IPS-18c (cell line): ENCODE results near the gene PGF.

Experiments
- H3K4me3 ChIP-seq: 2 replicates; pipeline ENCODE4 v1.7.0; 2013; ENCODE audit warnings: low read depth, mild to moderate bottlenecking, low read length, moderate library complexity; ENCODE audit not compliant: insufficient read depth
- H3K9me3 ChIP-seq: one replicate; pipeline ENCODE4 v1.6.1; 2013; ENCODE audit warnings: mild to moderate bottlenecking, low read length, moderate library complexity; ENCODE audit not compliant: control insufficient read depth, insufficient read depth

Gene PGF

GRCh38 chr14:74918380-74918779, 37.0 kb downstream of the PGF start:
- no peaks in the 10 kb centered on the region for H3K9me3 ChIP-seq
- no peak overlapping the region for H3K4me3 ChIP-seq

GRCh38 chr14:74917646-74918081, 37.7 kb downstream of the PGF start:
- H3K4me3 ChIP-seq = no peak overlapping the region
- no peaks in the 10 kb centered on the region for H3K9me3 ChIP-seq

- no peaks in the 10 kb centered on the region for H3K9me3 ChIP-seq
- H3K4me3 ChIP-seq = no peak overlapping the region
These were observed 38.2 kb downstream of the PGF start for GRCh38 chr14:74917178-74917543.

GRCh38 chr14:74915826-74916225, 39.6 kb downstream of the PGF start:
- no peaks in the 10 kb centered on the region for H3K9me3 ChIP-seq
- no peak overlapping the region for H3K4me3 ChIP-seq

GRCh38 chr14:74915426-74915825, 40.0 kb downstream of the PGF start:
- Histone ChIP-seq H3K4me3 (no peak overlapping the region), H3K9me3 (no peaks in the 10 kb centered on the region)

GRCh38 chr14:74913986-74914573, 41.3 kb downstream of the PGF start:
- Histone ChIP-seq H3K4me3 (no peak overlapping the region), H3K9me3 (no peaks in the 10 kb centered on the region)

GRCh38 chr14:74913393-74913910, 41.9 kb downstream of the PGF start:
- no peak overlapping the region for H3K4me3 ChIP-seq
- no peaks in the 10 kb centered on the region for H3K9me3 ChIP-seq

GRCh38 chr14:74912801-74913200, 42.6 kb downstream of the PGF start:
- no peaks in the 10 kb centered on the region for H3K9me3 ChIP-seq
- no peak overlapping the region for H3K4me3 ChIP-seq

- H3K4me3 ChIP-seq = no peak overlapping the region
- no peaks in the 10 kb centered on the region for H3K9me3 ChIP-seq
These were observed 43.3 kb downstream of the PGF start for GRCh38 chr14:74912111-74912510.

- H3K9me3 ChIP-seq = no peaks in the 10 kb centered on the region
- H3K4me3 ChIP-seq = no peak overlapping the region
These were observed 43.7 kb downstream of the PGF start for GRCh38 chr14:74911704-74912103.

- H3K9me3 ChIP-seq = no peaks in the 10 kb centered on the region
- H3K4me3 ChIP-seq = no peak overlapping the region
These were observed 44.2 kb downstream of the PGF start for GRCh38 chr14:74911221-74911620.

GRCh38 chr14:74910556-74910955, 44.8 kb downstream of the PGF start:
- Histone ChIP-seq H3K9me3 (no peaks in the 10 kb centered on the region), H3K4me3 (no peak overlapping the region)

GRCh38 chr14:74909911-74910310, 45.5 kb downstream of the PGF start:
- Histone ChIP-seq H3K9me3 (no peaks in the 10 kb centered on the region), H3K4me3 (no peak overlapping the region)

GRCh38 chr14:74909501-74909900, 45.9 kb downstream of the PGF start:
- H3K4me3 ChIP-seq = no peak overlapping the region

GRCh38 chr14:74908861-74909341, 46.5 kb downstream of the PGF start:
- Histone ChIP-seq H3K9me3 (no peaks in the 10 kb centered on the region), H3K4me3 (no peak overlapping the region)

More at GRCh38 chr14:74909501-74909900, 45.9 kb downstream of the PGF start:
- no peaks in the 10 kb centered on the region for H3K9me3 ChIP-seq

GRCh38 chr14:74907744-74908143, 47.7 kb downstream of the PGF start:
- Histone ChIP-seq H3K9me3 (no peaks in the 10 kb centered on the region), H3K4me3 (no peak overlapping the region)

GRCh38 chr14:74906925-74907521, 48.4 kb downstream of the PGF start:
- Histone ChIP-seq H3K9me3 (no peaks in the 10 kb centered on the region), H3K4me3 (no peak overlapping the region)

GRCh38 chr14:74905595-74906142, 49.7 kb downstream of the PGF start:
- no peak overlapping the region for H3K4me3 ChIP-seq
- H3K9me3 ChIP-seq = no peaks in the 10 kb centered on the region
